BLaER1 treated with 17β-estradiol and CSF1 and Interleukin-3, amounts not matched to agents 10 nM and 100 nM (cell line): ENCODE results near the gene EPB41.
"Not testable (repeated sequence)": the region's sequence is repeated elsewhere in the genome, so short reads cannot be mapped to it uniquely, and the experiment has no call there.

Experiments
- H3K27ac ChIP-seq, 11 experiments: shearing (Covaris generic); formaldehyde crosslinking; 2 replicates each; pipeline ENCODE4 v1.8.1; 2022
- H3K27me3 ChIP-seq, 11 experiments: shearing (Covaris generic); formaldehyde crosslinking; 2 replicates each; pipeline ENCODE4 v1.8.1; 2022
- H3K36me3 ChIP-seq, 11 experiments: shearing (Covaris generic); formaldehyde crosslinking; 2 replicates each; pipeline ENCODE4 v1.8.1; 2022
- H3K4me1 ChIP-seq, 10 experiments: shearing (Covaris generic); formaldehyde crosslinking; 2 replicates each; pipeline ENCODE4 v1.8.1; 2022
- H3K4me2 ChIP-seq, 11 experiments: shearing (Covaris generic); formaldehyde crosslinking; 2 replicates each; pipeline ENCODE4 v1.8.1; 2022
- H3K4me3 ChIP-seq, 10 experiments: shearing (Covaris generic); formaldehyde crosslinking; 2 replicates each; pipeline ENCODE4 v1.8.1; 2022
- H3K9ac ChIP-seq, 11 experiments: shearing (Covaris generic); formaldehyde crosslinking; 2 replicates each; pipeline ENCODE4 v1.8.1; 2022
- H3K9me3 ChIP-seq, 11 experiments: shearing (Covaris generic); formaldehyde crosslinking; replicated peaks in 1 of 11; 2 replicates each; pipeline ENCODE4 v1.8.1; 2022
- H4K20me1 ChIP-seq, 11 experiments: shearing (Covaris generic); formaldehyde crosslinking; 2 replicates each; pipeline ENCODE4 v1.8.1; 2022
- Cebpa-rat ChIP-seq, 11 experiments: shearing (Covaris generic); IDR thresholded peaks; 2 replicates each; pipeline ENCODE4 v1.8.1; 2022

Gene EPB41

GRCh38 chr1:29099286-29099685 lies 184.9 kb downstream of the EPB41 start:
- H3K9ac ChIP-seq, result no peak overlapping the region
- H3K4me2 ChIP-seq, result no peak overlapping the region
- no peak for TF ChIP-seq Cebpa-rat (IDR thresholded peaks at IDR 0.05)
- H3K36me3 ChIP-seq, result peaks cover 28 to 93% (median 60%) of the 10 kb centered on the region in 11 experiments
- H3K27me3 ChIP-seq, result no peaks in the 10 kb centered on the region
- H3K27ac ChIP-seq, result no peak overlapping the region
- no peaks in the 10 kb centered on the region for H3K9me3 ChIP-seq
- no peak overlapping the region for H3K4me3 ChIP-seq
- no peaks in the 10 kb centered on the region for H4K20me1 ChIP-seq
- H3K4me1 ChIP-seq, result no peaks in the 10 kb centered on the region

DNA sequence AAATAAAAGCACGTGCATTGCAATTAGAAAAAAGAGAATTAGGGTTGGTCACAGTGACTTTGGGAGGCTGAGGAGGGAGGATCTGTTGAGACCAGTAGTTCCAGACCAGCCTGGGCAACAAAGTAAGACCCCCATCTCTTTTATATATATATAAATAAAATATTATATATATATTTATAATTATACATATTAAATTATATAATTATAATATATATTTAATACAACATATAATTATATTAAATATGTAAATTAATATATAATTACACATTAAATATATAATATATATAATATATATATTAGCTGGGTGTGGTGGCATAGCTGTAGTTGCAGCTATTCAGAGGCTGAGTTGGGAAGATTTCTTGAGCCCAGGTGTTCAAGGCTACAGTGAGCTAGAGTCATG lies 186.1 kb downstream of the EPB41 start:
- Histone ChIP-seq H3K27me3 (no peaks in the 10 kb centered on the region), H3K4me3 (no peak overlapping the region), H3K9ac (no peak overlapping the region), H3K27ac (no peak overlapping the region), H3K9me3 (no peaks in the 10 kb centered on the region), H3K4me2 (no peak overlapping the region), H4K20me1 (no peaks in the 10 kb centered on the region), H3K4me1 (no peaks in the 10 kb centered on the region), H3K36me3 (peaks cover 28 to 97% (median 60%) of the 10 kb centered on the region in 11 experiments)
- no peak for TF ChIP-seq Cebpa-rat (IDR thresholded peaks at IDR 0.05)

- Histone ChIP-seq H3K9ac (no peak overlapping the region), H3K36me3 (peaks cover 14 to 69% (median 50%) of the 10 kb centered on the region in 11 experiments), H3K4me2 (no peak overlapping the region), H3K4me1 (no peaks in the 10 kb centered on the region), H3K9me3 (no peaks in the 10 kb centered on the region), H3K27ac (no peak overlapping the region), H4K20me1 (no peaks in the 10 kb centered on the region), H3K27me3 (no peaks in the 10 kb centered on the region), H3K4me3 (no peak overlapping the region)
- TF ChIP-seq Cebpa-rat (IDR thresholded peaks at IDR 0.05), result no peak
Observed at GRCh38 chr1:29105822-29106221, 191.5 kb downstream of the EPB41 start.

GRCh38 chr1:29108041-29108440 lies 193.7 kb downstream of the EPB41 start:
- H3K4me2 ChIP-seq, H3K9me3 ChIP-seq, H3K9ac ChIP-seq, H3K4me3 ChIP-seq, H4K20me1 ChIP-seq, H3K4me1 ChIP-seq, H3K27me3 ChIP-seq, H3K27ac ChIP-seq: not testable (repeated sequence)
- peaks cover 26 to 73% (median 65%) of the 10 kb centered on the region in 11 experiments for H3K36me3 ChIP-seq
- TF ChIP-seq Cebpa-rat (IDR thresholded peaks at IDR 0.05), result peak in 1 of 11 experiments; percentile 53; a peak in 2 of 22 replicates

- no peaks in the 10 kb centered on the region for H3K27me3 ChIP-seq
Observed at GRCh38 chr1:29112705-29113412, 198.5 kb downstream of the EPB41 start.

GRCh38 chr1:29113413-29114117 lies 199.2 kb downstream of the EPB41 start:
- Histone ChIP-seq H3K4me1 (no peaks in the 10 kb centered on the region), H3K4me3 (no peak overlapping the region), H3K27me3 (no peaks in the 10 kb centered on the region), H3K27ac (no peak overlapping the region), H4K20me1 (peaks cover 0 to 5% (median 0%) of the 10 kb centered on the region in 11 experiments; a peak in 4 of 22 replicates), H3K4me2 (no peak overlapping the region), H3K9ac (no peak overlapping the region), H3K9me3 (no peaks in the 10 kb centered on the region), H3K36me3 (peaks cover 54 to 98% (median 86%) of the 10 kb centered on the region in 11 experiments)
- TF ChIP-seq Cebpa-rat (IDR thresholded peaks at IDR 0.05), result no peak

More at GRCh38 chr1:29112705-29113412, 198.5 kb downstream of the EPB41 start:
- Histone ChIP-seq H4K20me1 (no peaks in the 10 kb centered on the region; a peak in 1 of 22 replicates), H3K4me1 (no peaks in the 10 kb centered on the region), H3K4me2 (no peak overlapping the region), H3K4me3 (no peak overlapping the region), H3K36me3 (peaks cover 48 to 97% (median 85%) of the 10 kb centered on the region in 11 experiments), H3K9me3 (no peaks in the 10 kb centered on the region), H3K9ac (no peak overlapping the region), H3K27ac (no peak overlapping the region)
- no peak for TF ChIP-seq Cebpa-rat (IDR thresholded peaks at IDR 0.05)

DNA sequence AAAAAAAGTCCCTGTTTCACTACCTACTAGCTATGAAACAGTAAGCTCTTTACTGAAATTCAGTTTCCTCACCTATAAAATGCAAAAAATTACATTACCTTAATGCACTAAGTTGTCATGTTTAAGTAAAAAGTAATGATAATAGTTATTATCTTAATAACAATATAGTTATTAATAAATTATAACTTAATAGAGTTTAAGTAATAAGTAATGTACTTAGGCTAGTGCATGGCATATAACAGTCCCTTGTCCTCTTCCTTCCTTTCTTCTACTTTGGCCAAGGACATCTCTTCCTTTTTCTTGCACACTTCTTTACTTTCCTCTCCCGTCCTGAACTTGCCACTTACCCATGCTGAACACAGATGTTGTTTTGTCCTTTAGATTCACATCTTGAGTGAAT lies 200.3 kb downstream of the EPB41 start:
- no peak overlapping the region for H3K9ac ChIP-seq
- peaks cover 0 to 11% (median under 1%) of the 10 kb centered on the region in 11 experiments; a peak in 5 of 22 replicates for H4K20me1 ChIP-seq
- H3K4me1 ChIP-seq, result no peaks in the 10 kb centered on the region
- H3K9me3 ChIP-seq, result no peaks in the 10 kb centered on the region
- peaks cover 0 to 6% (median under 1%) of the 10 kb centered on the region in 11 experiments; a peak in 5 of 22 replicates for H3K27me3 ChIP-seq
- peaks cover 53 to 94% (median 83%) of the 10 kb centered on the region in 11 experiments for H3K36me3 ChIP-seq
- H3K27ac ChIP-seq, result no peak overlapping the region
- no peak for TF ChIP-seq Cebpa-rat (IDR thresholded peaks at IDR 0.05)
- H3K4me3 ChIP-seq, result no peak overlapping the region
- H3K4me2 ChIP-seq, result no peak overlapping the region

GRCh38 chr1:29117381-29117780 lies 203.0 kb downstream of the EPB41 start:
- Histone ChIP-seq H3K9me3 (no peaks in the 10 kb centered on the region), H4K20me1 (peaks cover 0 to 38% (median 28%) of the 10 kb centered on the region in 11 experiments; a peak in 19 of 22 replicates), H3K36me3 (peaks cover 41 to 68% (median 60%) of the 10 kb centered on the region in 11 experiments), H3K4me1 (peaks cover 9 to 13% (median 11%) of the 10 kb centered on the region in 10 experiments; a peak in 16 of 20 replicates), H3K27me3 (peaks cover 25 to 33% (median 28%) of the 10 kb centered on the region in 11 experiments), H3K27ac (no peak overlapping the region), H3K9ac (no peak overlapping the region), H3K4me3 (no peak overlapping the region), H3K4me2 (no peak overlapping the region)
- no peak for TF ChIP-seq Cebpa-rat (IDR thresholded peaks at IDR 0.05)

GRCh38 chr1:29119121-29119929 lies 205.0 kb downstream of the EPB41 start:
- no peak overlapping the region for H3K4me3 ChIP-seq
- H3K4me1 ChIP-seq, result peaks cover 16 to 29% (median 25%) of the 10 kb centered on the region in 10 experiments; a peak in 19 of 20 replicates
- H3K9ac ChIP-seq, result no peak overlapping the region
- peaks cover 0 to 55% (median 43%) of the 10 kb centered on the region in 11 experiments; a peak in 19 of 22 replicates for H4K20me1 ChIP-seq
- H3K27me3 ChIP-seq, result peaks cover 44 to 53% (median 47%) of the 10 kb centered on the region in 11 experiments
- no peaks in the 10 kb centered on the region for H3K9me3 ChIP-seq
- no peak overlapping the region for H3K4me2 ChIP-seq
- TF ChIP-seq Cebpa-rat (IDR thresholded peaks at IDR 0.05), result no peak
- H3K27ac ChIP-seq, result no peak overlapping the region
- peaks cover 29 to 49% (median 45%) of the 10 kb centered on the region in 11 experiments for H3K36me3 ChIP-seq
